G401 (cell line): ENCODE results near the gene CDH6. TPM values are rescaled to one million over a fixed set of nuclear protein-coding genes. Genes with fewer than 3 reads are reported as not detected.
"Not testable (repeated sequence)": the region's sequence is repeated elsewhere in the genome, so short reads cannot be mapped to it uniquely, and the experiment has no call there.

Experiments
- DNase-seq: peaks from one replicate; pipeline ENCODE4 v3.0.0-alpha.2; 2015; ENCODE audit warnings: low spot score
- in situ Hi-C: cut with HindIII; loops from 2 replicates; pipeline ENCODE4 v1.10.0; 2016; ENCODE audit warnings: low sequenced_read_pairs, mixed read lengths
- total RNA-seq: library from RNA; depleted of rRNA; stranded (reverse); fragments of >200 nt; shearing (Covaris generic); gene quantifications from 2 replicates; pipeline ENCODE4 v1.2.3, GENCODE V29; 2014

CDH6 gene
- total RNA-seq, 1 experiment from 2014 or later: 0.58 TPM

DNA sequence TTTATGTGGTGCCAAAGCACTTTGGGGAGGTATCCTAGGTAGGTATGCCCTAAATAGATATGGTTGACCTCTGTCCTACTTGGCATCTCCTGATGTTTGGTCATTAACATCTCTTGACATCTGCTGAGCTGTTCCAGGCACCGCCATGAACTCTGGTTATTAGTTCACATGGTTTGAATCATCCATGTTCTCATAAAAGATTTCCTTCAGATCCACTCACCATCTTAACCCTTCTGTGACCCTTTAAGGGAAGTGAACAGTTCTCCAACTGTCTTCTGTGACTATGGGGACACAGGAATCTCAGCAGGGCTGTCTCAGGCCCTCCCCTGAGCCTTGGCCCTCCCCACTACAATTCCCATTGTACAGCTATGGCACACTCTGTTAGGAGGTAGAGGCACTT, 167.7 kb downstream of the CDH6 start:
- no peak for DNase-seq
- in situ Hi-C loops: no loop called here

DNA sequence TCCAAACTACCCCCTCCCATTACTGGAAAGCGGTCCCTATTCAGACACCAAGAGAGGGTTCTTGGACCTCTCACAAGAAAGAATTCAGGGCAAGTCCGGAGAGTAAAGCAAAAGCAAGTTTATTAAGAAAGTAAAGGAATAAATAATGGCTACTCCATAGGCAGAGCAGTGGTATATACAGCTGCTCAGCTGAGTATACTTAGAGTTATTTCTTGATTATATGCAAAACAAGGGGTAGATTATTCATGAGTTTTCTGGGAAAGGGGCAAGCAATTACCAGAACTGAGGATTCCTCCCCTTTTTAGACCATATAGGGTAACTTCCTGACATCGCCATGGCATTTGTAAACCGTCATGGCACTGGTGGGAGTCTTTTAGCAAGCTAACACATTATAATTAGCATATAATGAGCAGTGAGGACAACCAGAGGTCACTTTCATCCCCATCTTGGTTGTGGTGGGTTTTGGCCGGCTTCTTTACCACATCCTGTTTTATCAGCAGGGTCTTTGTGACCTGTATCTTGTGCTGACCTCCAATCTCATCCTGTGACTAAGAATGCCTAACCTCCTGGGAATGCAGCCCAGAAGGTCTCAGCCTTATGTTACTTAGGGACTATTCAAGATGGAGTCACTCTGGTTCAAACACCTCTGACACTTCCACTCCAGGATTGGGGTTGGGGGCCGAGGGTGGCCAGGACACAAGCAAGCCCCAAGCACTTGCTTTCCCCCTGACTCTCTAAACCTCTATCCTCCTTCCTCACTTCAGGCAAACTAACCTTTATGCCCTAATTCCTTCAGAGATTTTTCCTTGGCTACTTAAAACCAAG, 168.4 kb downstream of the CDH6 start:
- DNase-seq, in situ Hi-C loops: not testable (repeated sequence)

DNA sequence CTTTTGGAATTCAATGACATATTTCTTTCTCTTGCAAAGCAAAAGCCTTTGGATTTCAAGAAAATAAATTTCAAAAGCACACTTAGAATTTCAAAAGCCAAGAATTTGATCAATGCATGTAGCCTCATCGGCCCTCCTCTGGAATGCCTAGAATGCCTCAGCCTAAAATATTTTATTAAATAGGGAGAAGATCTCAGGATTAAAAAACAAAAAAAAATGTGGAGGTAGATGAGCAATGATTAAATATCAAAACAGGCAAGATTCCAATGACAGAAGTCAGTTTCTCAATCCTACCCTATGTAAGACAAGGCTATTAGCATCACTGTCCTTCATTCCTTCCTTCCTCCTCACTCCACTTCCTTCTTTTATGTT, 169.0 kb downstream of the CDH6 start:
- no peak for DNase-seq
- in situ Hi-C loops: no loop called here

DNA sequence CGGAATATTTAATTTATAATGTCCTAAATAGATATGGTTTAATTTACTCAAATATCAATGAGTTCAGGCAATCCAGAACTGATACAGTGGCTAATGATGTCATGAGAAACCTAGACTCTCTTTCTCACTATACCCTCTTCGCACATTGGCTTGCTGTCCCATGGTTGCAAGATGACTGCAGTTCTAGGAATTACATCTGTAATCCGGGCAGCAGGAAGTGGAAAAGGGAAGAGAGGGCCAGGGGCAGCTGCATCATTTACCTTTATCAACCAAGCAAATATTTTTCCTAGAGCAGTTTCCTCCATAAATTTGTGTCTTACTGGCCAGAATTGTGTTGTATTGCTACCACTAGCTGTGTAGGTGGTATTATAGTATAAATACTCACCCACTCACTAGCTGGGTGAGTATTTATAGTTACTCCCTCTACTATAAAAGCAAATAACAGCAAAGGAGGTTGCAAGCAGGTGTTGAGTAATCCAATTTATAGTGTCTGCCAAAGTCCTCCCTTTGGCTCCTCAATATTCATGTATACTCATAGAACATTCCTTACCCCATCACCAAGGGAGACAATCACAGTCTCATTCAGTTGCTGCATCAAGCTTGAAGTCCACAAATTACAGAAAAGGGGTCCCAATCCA, 169.6 kb downstream of the CDH6 start:
- DNase-seq: no peak
- in situ Hi-C loops: no loop called here

DNA sequence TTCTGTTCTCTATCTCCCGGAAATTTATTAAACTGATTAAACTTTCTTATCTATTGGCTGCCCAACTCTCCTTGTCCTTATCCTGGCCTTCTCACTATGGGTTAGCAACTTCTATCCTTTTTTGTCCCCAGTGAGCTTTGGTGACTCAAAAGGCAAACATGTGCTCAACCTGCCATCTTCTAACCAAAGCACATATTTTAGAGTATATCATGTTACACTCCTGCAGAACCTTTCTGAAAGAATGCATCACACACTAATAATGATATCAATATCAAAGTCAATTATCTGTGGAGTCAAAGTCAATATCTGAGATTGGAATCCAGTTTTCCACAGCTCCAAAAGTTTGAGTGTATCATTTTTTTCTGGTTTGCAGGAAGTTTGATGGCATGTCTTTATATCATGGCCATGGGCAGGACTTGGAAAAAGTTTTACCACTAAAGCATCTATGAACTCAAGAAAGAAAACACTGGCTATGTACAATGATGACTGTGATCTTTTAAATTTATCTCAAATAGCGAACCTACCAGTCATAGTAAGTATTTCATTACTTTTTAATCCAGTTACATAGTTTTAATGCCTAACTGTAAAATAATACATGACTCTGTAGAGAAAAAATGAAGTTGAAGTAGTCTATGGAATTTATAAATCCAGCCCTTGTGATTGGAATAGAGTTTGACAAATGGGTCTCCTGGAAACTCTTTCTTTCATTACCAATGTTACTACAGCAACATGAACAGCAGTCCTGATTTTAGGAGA, 171.6 kb downstream of the CDH6 start:
- DNase-seq: no peak
- in situ Hi-C loops: no loop called here

DNA sequence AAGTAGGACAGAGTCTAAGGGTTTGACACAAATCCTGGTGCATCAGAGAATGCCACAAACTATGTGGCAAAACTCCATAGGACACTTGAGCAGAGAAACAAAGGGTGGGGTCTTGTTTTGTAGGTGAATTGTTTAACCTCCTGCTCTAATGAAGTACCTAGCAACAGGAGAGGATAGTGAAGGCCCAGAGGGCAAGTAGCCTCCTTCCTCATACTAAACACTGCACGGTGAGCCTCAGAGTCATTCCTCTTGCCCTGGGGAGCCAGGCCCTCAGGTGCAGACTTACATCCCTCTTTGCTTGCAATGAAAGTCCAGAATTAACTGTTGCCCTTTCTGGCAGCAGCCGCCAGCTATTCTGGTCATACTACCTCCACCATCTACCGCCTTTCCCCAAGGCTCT, 172.3 kb downstream of the CDH6 start:
- in situ Hi-C loops: no loop called here
- DNase-seq: no peak

DNA sequence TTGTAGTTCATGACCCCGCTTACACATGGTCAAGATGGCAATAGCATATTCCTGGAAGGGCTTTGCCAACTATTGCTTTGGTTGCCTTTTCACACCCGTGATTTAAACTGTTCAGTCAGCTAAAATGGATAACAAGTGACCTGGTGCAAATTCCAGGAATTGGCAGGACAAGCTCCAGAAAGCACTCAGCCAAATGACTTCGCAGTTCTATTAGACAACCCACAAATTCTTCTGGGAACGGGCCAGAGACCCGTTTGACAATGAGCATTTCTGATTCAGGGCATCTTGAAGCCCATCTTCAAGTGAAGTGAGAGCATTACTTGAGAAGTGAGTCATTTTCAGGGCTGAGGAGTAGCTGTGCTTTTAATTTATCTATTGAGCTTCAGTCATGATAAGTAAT, 173.5 kb downstream of the CDH6 start:
- in situ Hi-C loops: no loop called here
- DNase-seq: no peak

DNA sequence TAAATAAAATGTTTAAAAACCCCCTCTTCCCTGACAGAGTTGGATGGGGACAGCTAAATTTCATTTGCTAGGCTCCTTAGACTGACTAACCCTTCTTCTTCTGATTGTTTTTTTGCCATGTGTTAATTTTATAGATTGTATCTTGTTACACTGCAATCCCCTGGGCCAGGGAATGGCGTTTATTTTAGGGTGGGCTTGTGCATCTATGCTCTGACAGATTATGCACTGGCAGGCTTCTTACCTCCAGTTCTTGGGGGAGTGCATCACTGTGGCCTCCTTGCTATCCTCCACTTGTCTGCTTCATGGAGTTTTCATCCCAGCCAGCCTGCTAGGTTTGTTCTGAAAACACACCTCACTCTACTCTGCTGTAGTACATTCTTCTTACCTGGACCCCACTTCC, 178.6 kb downstream of the CDH6 start:
- in situ Hi-C loops: no loop called here
- DNase-seq: no peak

DNA sequence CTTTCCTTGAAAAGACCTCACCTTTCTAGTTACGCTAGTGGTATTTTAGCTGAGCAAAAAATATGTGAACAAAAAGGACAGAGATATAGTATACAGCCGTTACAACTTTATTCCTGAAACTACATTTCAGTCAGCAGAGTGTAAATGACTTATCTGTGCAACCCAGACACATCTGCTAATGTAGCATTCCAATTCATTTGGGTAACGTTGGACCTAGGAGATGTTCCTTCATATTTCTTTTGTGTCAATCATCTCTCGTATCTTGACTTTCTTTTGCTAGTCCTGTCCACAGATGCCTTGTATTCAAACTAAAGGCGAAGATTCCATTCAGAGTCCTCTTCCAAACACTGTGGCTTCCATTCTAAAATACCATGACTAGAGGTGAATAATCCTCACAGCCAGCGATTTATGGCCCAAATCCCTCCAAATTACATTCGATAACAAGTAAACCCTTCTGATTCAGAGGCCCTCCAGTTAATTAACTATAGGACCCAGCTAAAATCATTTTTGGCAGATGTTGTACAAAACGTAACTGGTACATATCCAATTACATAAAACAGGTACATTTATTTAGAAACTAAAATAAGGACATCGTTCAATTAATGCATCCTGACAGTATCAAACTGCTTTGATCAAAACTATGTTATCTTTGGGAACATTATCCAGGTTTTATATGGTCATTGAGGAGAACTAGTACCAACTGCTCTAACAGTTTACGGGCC, 182.7 kb downstream of the CDH6 start:
- DNase-seq: no peak
- in situ Hi-C loops: no loop called here

DNA sequence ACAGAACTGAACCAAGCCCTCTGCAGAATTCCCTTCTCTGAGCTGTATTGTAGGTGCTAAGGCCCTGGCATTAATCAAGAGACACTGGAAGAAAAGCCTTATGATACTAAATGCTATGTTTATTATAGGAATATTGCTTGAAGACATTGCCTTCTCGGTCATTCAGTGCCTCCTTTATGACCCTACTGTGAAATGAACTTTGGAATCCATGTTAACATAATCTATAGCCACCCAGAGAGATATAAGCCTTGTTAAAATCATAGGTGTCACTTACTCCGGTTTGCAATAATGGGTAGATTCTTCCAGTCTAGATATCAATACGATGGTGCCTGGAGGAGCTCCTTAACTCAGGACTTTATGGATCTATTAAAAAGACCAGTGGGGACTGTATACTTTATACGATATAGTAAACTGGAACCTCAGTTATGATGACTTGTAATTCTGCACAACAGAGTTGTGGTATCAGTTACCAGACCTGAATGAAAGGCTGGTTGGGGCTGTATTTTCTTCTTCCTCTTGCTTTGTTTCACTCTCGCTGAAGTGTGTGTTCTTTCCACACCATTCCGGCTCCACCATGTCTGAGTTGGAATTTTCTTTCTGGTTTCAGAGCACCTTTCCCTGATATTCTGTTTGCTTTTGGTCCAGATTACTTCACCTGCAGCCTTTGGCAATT, 183.9 kb downstream of the CDH6 start:
- in situ Hi-C loops: no loop called here
- DNase-seq: no peak

DNA sequence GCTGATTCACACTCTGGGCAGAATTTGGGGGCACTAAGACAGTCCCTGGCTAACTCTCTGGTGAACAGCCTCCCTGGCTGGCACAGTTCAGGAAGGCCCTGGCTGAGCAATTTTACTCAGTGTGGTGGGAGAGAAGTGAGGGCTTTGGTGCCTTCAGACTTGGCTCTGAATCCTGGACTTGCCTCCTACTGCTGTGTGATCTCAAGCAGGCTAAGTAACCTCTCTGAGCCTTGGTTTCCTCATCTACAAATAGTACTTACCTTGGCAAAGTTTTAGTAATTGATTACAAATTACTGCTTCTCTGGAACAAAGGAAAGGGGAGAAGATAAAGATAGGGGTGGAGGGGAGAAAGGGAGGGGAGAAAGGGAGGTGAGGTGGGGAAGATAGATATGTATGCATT, 184.7 kb downstream of the CDH6 start:
- in situ Hi-C loops: no loop called here
- DNase-seq: no peak
